Brain microvascular endothelial cell (primary cell): ENCODE results near the gene F8.

Experiments used
- DNase-seq: peaks from one replicate; pipeline ENCODE4 v3.0.0-alpha.2; 2020
- H3K27ac ChIP-seq: fragments of 250-450 bp; sonication (Bioruptor Pico); 2 replicates; pipeline ENCODE4 v1.5.1; 2020; ENCODE audit warnings: mild to moderate bottlenecking, moderate library complexity
- H3K27me3 ChIP-seq: fragments of 250-450 bp; sonication (Bioruptor Pico); replicated peaks from 2 replicates; pipeline ENCODE4 v1.5.1; 2020; ENCODE audit warnings: mild to moderate bottlenecking
- H3K36me3 ChIP-seq: fragments of 250-450 bp; sonication (Bioruptor Pico); replicated peaks from 2 replicates; pipeline ENCODE4 v1.5.1; 2020; ENCODE audit warnings: mild to moderate bottlenecking
- H3K4me3 ChIP-seq: 2 replicates; pipeline ENCODE4 v1.5.1; 2011; ENCODE audit warnings: low read depth, mild to moderate bottlenecking, control low read depth, low read length, moderate library complexity
- CTCF ChIP-seq: IDR thresholded peaks from 2 replicates; pipeline ENCODE4 v1.5.1; 2011; ENCODE audit warnings: low read depth, mild to moderate bottlenecking, moderate library complexity, low read length, control low read depth, inconsistent platforms; ENCODE audit errors: missing control alignments
- in situ Hi-C: cut with HindIII; loops from 2 replicates; pipeline ENCODE4 v1.10.0; 2017; ENCODE audit warnings: low sequenced_read_pairs, low pct_ligation_motif_present

F8 gene

GRCh38 chrX:154793084-154793795 is 229.3 kb downstream of the F8 start:
- Histone ChIP-seq H3K36me3 (no peaks in the 10 kb centered on the region), H3K27ac (no peak overlapping the region), H3K4me3 (no peak overlapping the region), H3K27me3 (no peaks in the 10 kb centered on the region)
- in situ Hi-C loops, result no loop called here
- no peak for TF ChIP-seq CTCF
- no peak for DNase-seq

GRCh38 chrX:154791939-154792338 is 230.6 kb downstream of the F8 start:
- no peak for TF ChIP-seq CTCF
- Histone ChIP-seq H3K27ac (no peak overlapping the region), H3K27me3 (no peaks in the 10 kb centered on the region), H3K4me3 (no peak overlapping the region), H3K36me3 (no peaks in the 10 kb centered on the region)
- in situ Hi-C loops, result no loop called here
- no peak for DNase-seq

GRCh38 chrX:154791467-154791866 is 231.1 kb downstream of the F8 start:
- Histone ChIP-seq H3K27me3 (no peaks in the 10 kb centered on the region), H3K36me3 (no peaks in the 10 kb centered on the region), H3K27ac (no peak overlapping the region), H3K4me3 (no peak overlapping the region)
- no peak for TF ChIP-seq CTCF
- no peak for DNase-seq
- in situ Hi-C loops, result no loop called here
